Stimulated activated naive CD8-positive, alpha-beta T cell treated with anti-CD3 and anti-CD28 coated beads, Interleukin-15, amount 100 ng/mL, for 72 hours (primary cell): Measurements from ENCODE around the gene POLE3.
"Not testable (repeated sequence)": the region's sequence is repeated elsewhere in the genome, so short reads cannot be mapped to it uniquely, and the experiment has no call there.

Experiments used
- ATAC-seq: fragments of 150-1000 bp; cut with Tn5 transposase; 2 replicates; pipeline ENCODE4 v1.10.0; 2021; ENCODE audit warnings: mild to moderate bottlenecking, moderate library complexity
- DNase-seq, 2 donors: peaks; one replicate each; pipeline ENCODE4 v3.0.0; 2021 to 2022
- H3K27ac Mint-ChIP-seq, 2 donors: one replicate each; pipeline ENCODE4 v1.8.0; 2022; ENCODE audit warnings: mild to moderate bottlenecking in 2 of 2, mixed read lengths in 2 of 2, moderate library complexity in 2 of 2
- H3K27me3 Mint-ChIP-seq: one replicate; pipeline ENCODE4 v1.8.0; 2022; ENCODE audit warnings: mixed read lengths
- H3K4me1 Mint-ChIP-seq: one replicate; pipeline ENCODE4 v1.8.0; 2022; ENCODE audit warnings: mild to moderate bottlenecking, mixed read lengths
- H3K4me3 Mint-ChIP-seq, 2 donors: one replicate each; pipeline ENCODE4 v1.8.0; 2022; ENCODE audit warnings: mild to moderate bottlenecking in 2 of 2, mixed read lengths in 2 of 2, moderate library complexity in 1 of 2
- H3K9me3 Mint-ChIP-seq, 2 donors: one replicate each; pipeline ENCODE4 v1.8.0; 2022; ENCODE audit warnings: mixed read lengths in 2 of 2

POLE3 gene

GRCh38 chr9:113372059-113372458, 38.4 kb downstream of the POLE3 start:
- peak overlapping the region in 1 of 2 donors; percentile 82 for H3K27ac Mint-ChIP-seq
- H3K4me3 Mint-ChIP-seq = no peak overlapping the region
- peaks cover 14% of the 10 kb centered on the region for H3K4me1 Mint-ChIP-seq
- no peaks in the 10 kb centered on the region for H3K27me3 Mint-ChIP-seq
- no peak for DNase-seq
- no peak for ATAC-seq
- H3K9me3 Mint-ChIP-seq = no peaks in the 10 kb centered on the region

GRCh38 chr9:113370806-113371325, 39.6 kb downstream of the POLE3 start:
- Mint-ChIP-seq H3K27me3 (no peaks in the 10 kb centered on the region), H3K4me1 (peaks cover 12% of the 10 kb centered on the region), H3K27ac (no peak overlapping the region), H3K4me3 (no peak overlapping the region), H3K9me3 (no peaks in the 10 kb centered on the region)
- DNase-seq (no peak), ATAC-seq (no peak)

DNA sequence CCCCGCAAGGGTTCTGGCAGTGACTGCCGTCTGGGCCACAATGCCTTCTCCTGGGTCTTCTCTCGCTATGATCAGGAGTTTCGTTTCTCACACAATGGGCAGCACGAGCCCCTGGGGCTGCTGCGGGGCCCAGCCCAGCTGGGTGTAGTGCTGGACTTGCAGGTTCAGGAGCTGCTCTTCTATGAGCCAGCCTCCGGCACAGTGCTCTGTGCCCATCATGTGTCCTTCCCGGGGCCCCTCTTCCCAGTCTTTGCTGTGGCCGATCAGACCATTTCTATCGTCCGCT, 40.7 kb downstream of the POLE3 start:
- Mint-ChIP-seq H3K4me3 (no peak overlapping the region), H3K9me3 (no peaks in the 10 kb centered on the region)

GRCh38 chr9:113368982-113369854, 41.3 kb downstream of the POLE3 start:
- no peaks in the 10 kb centered on the region for H3K9me3 Mint-ChIP-seq
- no peaks in the 10 kb centered on the region for H3K27me3 Mint-ChIP-seq
- no peak overlapping the region for H3K27ac Mint-ChIP-seq
- no peak overlapping the region for H3K4me3 Mint-ChIP-seq
- H3K4me1 Mint-ChIP-seq = no peaks in the 10 kb centered on the region
- ATAC-seq (no peak), DNase-seq (no peak)

More for the DNA sequence above, 40.7 kb downstream of the POLE3 start:
- Mint-ChIP-seq H3K4me1 (peaks cover 2% of the 10 kb centered on the region), H3K27me3 (no peaks in the 10 kb centered on the region), H3K27ac (no peak overlapping the region)
- ATAC-seq (no peak), DNase-seq (no peak)

DNA sequence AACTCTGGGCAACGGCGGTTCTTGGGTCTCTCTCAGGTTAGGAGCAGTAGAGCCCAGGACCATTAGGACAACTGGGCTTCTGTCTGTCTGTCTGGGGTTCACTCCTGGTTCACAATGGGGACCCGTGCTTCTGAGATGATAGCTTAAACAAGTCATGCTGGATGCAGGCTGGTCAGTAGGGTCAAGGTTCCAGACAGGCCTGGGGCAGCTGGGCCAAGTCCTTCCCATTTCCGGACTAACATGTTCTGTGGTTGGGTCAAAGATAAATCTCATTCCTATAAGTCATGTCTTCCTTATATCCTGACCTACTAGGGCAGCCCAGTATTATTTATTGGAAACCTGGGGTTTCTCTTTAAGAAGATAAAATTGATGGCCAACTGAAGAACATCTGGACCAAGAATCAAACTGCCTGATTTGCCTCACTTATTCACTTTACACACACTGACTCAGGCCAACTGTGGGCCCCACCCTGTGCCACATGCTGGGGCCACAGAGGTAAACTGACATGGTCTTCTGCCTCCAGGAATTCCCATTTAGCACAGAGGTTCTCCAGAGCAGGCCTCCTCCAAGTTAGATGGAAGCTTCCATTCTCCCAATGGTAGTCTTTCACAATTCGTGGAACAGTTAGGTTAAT, 42.0 kb downstream of the POLE3 start:
- DNase-seq = no peak
- no peaks in the 10 kb centered on the region for H3K4me1 Mint-ChIP-seq
- no peak overlapping the region for H3K4me3 Mint-ChIP-seq
- H3K27me3 Mint-ChIP-seq = no peaks in the 10 kb centered on the region
- no peaks in the 10 kb centered on the region for H3K9me3 Mint-ChIP-seq
- ATAC-seq = no peak
- H3K27ac Mint-ChIP-seq = no peak overlapping the region

DNA sequence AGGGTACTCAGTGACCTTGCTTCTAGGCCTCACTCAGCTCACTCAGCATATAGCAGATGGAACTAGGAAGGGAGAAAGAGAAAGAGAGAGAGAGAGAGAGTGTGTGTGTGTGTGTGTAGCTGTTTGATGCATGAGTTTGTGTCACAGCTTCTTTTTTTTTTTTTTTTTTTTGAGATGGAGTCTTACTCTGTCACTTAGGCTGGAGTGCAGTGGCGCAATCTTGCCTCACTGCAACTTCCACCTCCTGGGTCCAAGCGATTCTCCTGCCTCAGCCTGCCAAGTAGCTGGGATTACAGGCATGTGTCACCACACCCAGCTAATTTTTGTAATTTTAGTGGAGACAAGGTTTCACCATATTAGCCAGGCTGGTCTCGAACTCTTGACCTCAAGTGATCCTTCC, 44.8 kb downstream of the POLE3 start:
- ATAC-seq, H3K4me1 Mint-ChIP-seq, H3K4me3 Mint-ChIP-seq, H3K27me3 Mint-ChIP-seq, DNase-seq, H3K9me3 Mint-ChIP-seq: not testable (repeated sequence)
- peak overlapping the region in 1 of 2 donors; percentile 7 for H3K27ac Mint-ChIP-seq

- Mint-ChIP-seq H3K27me3 (no peaks in the 10 kb centered on the region), H3K9me3 (no peaks in the 10 kb centered on the region), H3K27ac (no peak overlapping the region), H3K4me3 (no peak overlapping the region), H3K4me1 (peaks cover 4% of the 10 kb centered on the region)
- ATAC-seq (no peak), DNase-seq (no peak)
These were observed 45.5 kb downstream of the POLE3 start for GRCh38 chr9:113364951-113365350.

- no peaks in the 10 kb centered on the region for H3K27me3 Mint-ChIP-seq
- H3K9me3 Mint-ChIP-seq = no peaks in the 10 kb centered on the region
- no peak overlapping the region for H3K4me3 Mint-ChIP-seq
- H3K4me1 Mint-ChIP-seq = peaks cover 4% of the 10 kb centered on the region
- DNase-seq = no peak
- no peak for ATAC-seq
- no peak overlapping the region for H3K27ac Mint-ChIP-seq
These were observed 47.1 kb downstream of the POLE3 start for GRCh38 chr9:113363336-113363735.

- H3K4me1 Mint-ChIP-seq = peaks cover 4% of the 10 kb centered on the region
- no peak for DNase-seq
- no peak overlapping the region for H3K27ac Mint-ChIP-seq
- H3K9me3 Mint-ChIP-seq = no peaks in the 10 kb centered on the region
- H3K4me3 Mint-ChIP-seq = no peak overlapping the region
- ATAC-seq = peak; percentile 64
- no peaks in the 10 kb centered on the region for H3K27me3 Mint-ChIP-seq
These were observed 49.0 kb downstream of the POLE3 start for GRCh38 chr9:113361304-113362018.

DNA sequence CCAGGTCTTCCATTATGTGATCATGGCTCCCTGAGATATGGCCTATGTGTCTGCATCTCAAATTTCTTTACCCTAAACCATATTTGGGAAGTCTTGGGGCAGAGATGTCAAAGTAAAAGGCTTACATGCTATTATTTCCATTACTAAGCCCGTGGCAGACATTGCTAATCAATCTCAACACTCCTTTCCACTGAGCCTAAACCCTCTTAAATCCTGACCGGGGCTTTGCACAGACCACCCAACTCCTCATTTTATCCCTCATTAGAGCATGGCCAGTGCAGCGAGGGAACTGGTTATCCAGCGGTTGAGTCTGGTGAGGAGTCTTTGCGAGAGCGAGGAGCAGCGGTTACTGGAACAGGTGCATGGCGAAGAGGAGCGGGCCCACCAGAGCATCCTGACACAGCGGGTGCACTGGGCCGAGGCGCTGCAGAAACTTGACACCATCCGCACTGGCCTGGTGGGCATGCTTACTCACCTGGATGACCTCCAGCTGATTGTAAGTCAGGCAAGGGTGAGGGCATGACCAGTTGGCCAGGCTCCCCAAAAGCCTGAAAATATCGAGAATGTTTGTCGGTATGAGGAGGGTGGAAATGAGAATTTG, 50.1 kb downstream of the POLE3 start:
- peaks cover 4% of the 10 kb centered on the region for H3K4me1 Mint-ChIP-seq
- no peak overlapping the region for H3K4me3 Mint-ChIP-seq
- no peaks in the 10 kb centered on the region for H3K27me3 Mint-ChIP-seq
- no peak for ATAC-seq
- no peak for DNase-seq
- H3K27ac Mint-ChIP-seq = no peak overlapping the region
- H3K9me3 Mint-ChIP-seq = no peaks in the 10 kb centered on the region

DNA sequence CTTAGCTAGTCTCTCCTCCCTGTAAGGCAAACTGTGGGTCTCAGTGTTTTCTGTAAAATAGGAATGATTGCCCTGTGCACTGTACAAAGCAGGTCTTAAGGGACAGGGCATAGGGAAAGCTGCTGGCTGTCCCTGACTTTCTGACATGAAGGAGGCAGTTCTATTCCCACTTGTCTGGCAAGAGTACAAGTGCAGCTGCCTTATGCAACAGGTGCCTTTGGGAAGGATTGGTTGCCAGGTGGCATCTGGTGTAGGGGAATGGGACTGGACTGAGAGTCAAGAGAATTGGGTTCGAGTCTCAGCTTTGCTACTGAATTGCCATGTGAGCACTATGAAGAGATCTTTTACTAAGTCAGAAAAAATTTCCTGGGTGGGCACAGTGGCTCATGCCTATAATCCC, 51.1 kb downstream of the POLE3 start:
- Mint-ChIP-seq H3K27me3 (no peaks in the 10 kb centered on the region), H3K9me3 (no peaks in the 10 kb centered on the region), H3K27ac (no peak overlapping the region), H3K4me3 (no peak overlapping the region), H3K4me1 (peaks cover 4% of the 10 kb centered on the region)
- ATAC-seq (no peak), DNase-seq (no peak)
